GM12878 (cell line): ENCODE measurements around the gene CTNNA3. TPM values are rescaled to one million over a fixed set of nuclear protein-coding genes. Genes with fewer than 3 reads are reported as not detected.

Experiments used
- ATAC-seq: fragments of 200-7000 bp; cut with Tn5 transposase; 3 replicates; pipeline ENCODE4 v1.9.1; 2020; ENCODE audit warnings: mild to moderate bottlenecking, moderate library complexity
- BruUV-seq: library from RNA; stranded (reverse); fragments of 400-500 nt; replicated peaks from 2 replicates; lab custom pipeline; 2021; lab: Mats Ljungman, UMichigan
- CTCF ChIA-PET: fragments of 300-600 bp; sonication (Branson Sonifier 250); formaldehyde crosslinking; extraction: SDS; loops from one replicate; lab custom pipeline; 2021; ENCODE audit warnings: inconsistent platforms; lab: Yijun Ruan, JAX
- POLR2A ChIA-PET: fragments of 350-600 bp; formaldehyde crosslinking; extraction: SDS; loops from one replicate; lab custom pipeline; 2021; ENCODE audit warnings: inconsistent platforms; lab: Charles Lee
- RAD21 ChIA-PET: fragments of 300-600 bp; sonication (Branson Sonifier 250); formaldehyde crosslinking; loops from one replicate; lab custom pipeline; 2023; ENCODE audit warnings: antibody characterized with exemption; ENCODE audit not compliant: unreplicated experiment; lab: Charles Lee
- SMC1A ChIA-PET: fragments of 300-600 bp; sonication (Branson Sonifier 250); formaldehyde crosslinking; loops from one replicate; lab custom pipeline; 2023; ENCODE audit not compliant: unreplicated experiment, uncharacterized antibody; lab: Charles Lee
- DNase-seq: peaks from one replicate; pipeline ENCODE4 v3.0.0-alpha.2; 2011; ENCODE audit warnings: low read depth, low spot score
- FAIRE-seq: peaks from 3 replicates; lab custom pipeline; 2011; peaks lifted over from hg19 to GRCh38; lab: Jason Lieb, UNC
- H2AFZ ChIP-seq: 2 replicates; pipeline ENCODE4 v1.6.0; 2011; ENCODE audit warnings: low read depth, low read length, control low read depth; ENCODE audit not compliant: control insufficient read depth
- H3K27ac ChIP-seq: 2 replicates; pipeline ENCODE4 v1.5.1; 2011; ENCODE audit warnings: control low read depth; ENCODE audit not compliant: control insufficient read depth, insufficient read depth
- H3K27me3 ChIP-seq, 2 experiments: replicated peaks in 1 of 2; 2 replicates each; pipeline versions ENCODE4 v1.6.0 to v1.6.1; 2011; ENCODE audit warnings: low read length in 1 of 2; ENCODE audit not compliant: control insufficient read depth in 2 of 2, insufficient read depth in 2 of 2
- H3K36me3 ChIP-seq, 2 experiments: 2 replicates each; pipeline ENCODE4 v1.5.1; 2011; ENCODE audit warnings: low read length in 1 of 2; ENCODE audit not compliant: control insufficient read depth in 2 of 2, insufficient read depth in 2 of 2
- H3K4me1 ChIP-seq: 2 replicates; pipeline ENCODE4 v1.6.1; 2011; ENCODE audit warnings: mild to moderate bottlenecking, low read length, moderate library complexity, mixed read lengths; ENCODE audit not compliant: control insufficient read depth, insufficient read depth
- H3K4me2 ChIP-seq: 2 replicates; pipeline ENCODE4 v1.6.0; 2011; ENCODE audit warnings: control low read depth; ENCODE audit not compliant: control insufficient read depth, insufficient read depth
- H3K4me3 ChIP-seq: fragments of 200-600 bp; sonication (generic); 2 replicates; pipeline ENCODE4 v1.5.1; 2016
- H3K79me2 ChIP-seq: 2 replicates; pipeline ENCODE4 v1.6.0; 2011; ENCODE audit warnings: low read length; ENCODE audit not compliant: control insufficient read depth, insufficient read depth
- H3K9ac ChIP-seq: 2 replicates; pipeline ENCODE4 v1.8.0; 2011; ENCODE audit warnings: low read length, control low read depth, mixed read lengths; ENCODE audit not compliant: control insufficient read depth, insufficient read depth
- H3K9me3 ChIP-seq: replicated peaks from 3 replicates; pipeline ENCODE4 v1.5.1; 2011; ENCODE audit warnings: mild to moderate bottlenecking, low read length; ENCODE audit not compliant: control insufficient read depth, insufficient read depth
- H4K20me1 ChIP-seq: 2 replicates; pipeline ENCODE4 v1.6.0; 2011; ENCODE audit not compliant: control insufficient read depth, insufficient read depth
- CTCF ChIP-seq, 3 experiments: IDR thresholded peaks in 2 of 3; conservative IDR thresholded peaks in 1 of 3; 2 replicates each; pipeline ENCODE4 v1.5.1; 2011; ENCODE audit warnings: low read depth in 3 of 3, low read length in 3 of 3, mild to moderate bottlenecking in 3 of 3, control low read depth in 2 of 3, moderate library complexity in 2 of 3, inconsistent platforms in 1 of 3, mixed read lengths in 1 of 3; ENCODE audit not compliant: control insufficient read depth in 2 of 3, insufficient read depth in 1 of 3; ENCODE audit errors: extremely low read depth in 1 of 3
- GABPA ChIP-seq: IDR thresholded peaks from 2 replicates; pipeline ENCODE4 v1.6.1; 2014; ENCODE audit warnings: antibody characterized with exemption, low read depth, mild to moderate bottlenecking, inconsistent platforms
- HDAC6 ChIP-seq: fragments of 200-600 bp; sonication (generic); IDR thresholded peaks from one replicate; pipeline ENCODE4 v1.8.0; 2017; ENCODE audit warnings: antibody characterized with exemption; ENCODE audit not compliant: unreplicated experiment
- KAT2A ChIP-seq: conservative IDR thresholded peaks from 2 replicates; pipeline ENCODE4 v1.6.1; 2011; ENCODE audit warnings: low read depth, low read length; ENCODE audit not compliant: control insufficient read depth
- MEF2B ChIP-seq: fragments of 450-650 bp; IDR thresholded peaks from 2 replicates; pipeline ENCODE4 v1.6.1; 2018; ENCODE audit warnings: mild to moderate bottlenecking, moderate library complexity; ENCODE audit not compliant: partially characterized antibody, poor library complexity, severe bottlenecking
- POLR2AphosphoS5 ChIP-seq: IDR thresholded peaks from 2 replicates; pipeline ENCODE4 v1.6.1; 2011; ENCODE audit warnings: mild to moderate bottlenecking, low read length, inconsistent platforms
- RBBP5 ChIP-seq: fragments of 200-600 bp; sonication (generic); conservative IDR thresholded peaks from 2 replicates; pipeline ENCODE4 v1.6.1; 2016
- REST ChIP-seq: IDR thresholded peaks from 2 replicates; pipeline ENCODE4 v1.6.1; 2012; ENCODE audit warnings: mild to moderate bottlenecking, low read depth, low read length
- RUNX3 ChIP-seq: IDR thresholded peaks from 2 replicates; pipeline ENCODE4 v1.6.1; 2012; ENCODE audit warnings: low read length, inconsistent platforms
- SIX5 ChIP-seq: IDR thresholded peaks from 2 replicates; pipeline ENCODE4 v1.6.1; 2011; ENCODE audit warnings: mild to moderate bottlenecking, low read depth, low read length, moderate library complexity; ENCODE audit not compliant: severe bottlenecking
- SMAD1 ChIP-seq: fragments of 450-650 bp; IDR thresholded peaks from 2 replicates; pipeline ENCODE4 v1.6.1; 2018; ENCODE audit warnings: mild to moderate bottlenecking, low read depth; ENCODE audit not compliant: partially characterized antibody
- SREBF2 ChIP-seq: IDR thresholded peaks from 2 replicates; pipeline ENCODE4 v1.6.1; 2012; ENCODE audit warnings: mild to moderate bottlenecking, low read length
- WGBS: methylation state at CpG from one replicate; pipeline ENCODE4 v1.1.6; 2016; ENCODE audit warnings: low lambda C conversion rate; ENCODE audit not compliant: insufficient replicate concordance, insufficient coverage; ENCODE audit errors: missing lambda C conversion rate; 5-methylcytosine and 5-hydroxymethylcytosine counted together
- in situ Hi-C: fragments of 300-500 bp; cut with MboI; formaldehyde crosslinking; loops from 9 replicates; pipeline ENCODE4 v1.14.3; 2018; ENCODE audit warnings: mixed read lengths
- intact Hi-C: fragments of 100-400 bp; cut with micrococcal nuclease; formaldehyde crosslinking; loops from one replicate; pipeline ENCODE4 v1.14.2; 2022; ENCODE audit not compliant: unreplicated experiment
- polyA plus RNA-seq, 11 experiments: library from polyadenylated mRNA; depleted of rRNA in 4 of 11; unstranded in 6 of 11; stranded (reverse) in 5 of 11; fragments of >200 nt; fragmentation: Nextera tagmentation in 4 of 11; fragmentation: Illumina TruSeq in 1 of 11; extraction: Ambion mirVana in 4 of 11; extraction: Trizol in 1 of 11; gene quantifications; 1 replicate in 1 of 11; 2 replicates in 10 of 11; pipeline versions ENCODE4 v1.2.1 to v1.2.3, GENCODE V29; 2011 to 2016; ENCODE audit warnings: inconsistent platforms in 2 of 11, missing spikeins in 2 of 11, low read depth in 1 of 11
- total RNA-seq, 4 experiments: library from RNA; depleted of rRNA in 3 of 4; stranded (reverse); fragments of >200 nt in 3 of 4; fragmentation: Illumina TruSeq in 1 of 4; extraction: Trizol in 1 of 4; gene quantifications; 2 replicates each; pipeline versions ENCODE4 v1.2.1 to v1.2.3, GENCODE V29; 2013 to 2021
- TF ChIP-seq, protein P1 (sequence below): IDR thresholded peaks from 2 replicates; pipeline ENCODE4 v1.6.1; 2012; ENCODE audit warnings: improper control_type of control experiment, low read depth, low read length; ENCODE audit not compliant: insufficient replicate concordance

The CTNNA3 gene
- total and polyA plus RNA-seq, 10 of the 15 experiments (the other 5 are each of a cell fraction or from before 2014, with no cell fraction given), result under 0.01 to 4.5 (median 0.22) TPM; not detected in 2

DNA sequence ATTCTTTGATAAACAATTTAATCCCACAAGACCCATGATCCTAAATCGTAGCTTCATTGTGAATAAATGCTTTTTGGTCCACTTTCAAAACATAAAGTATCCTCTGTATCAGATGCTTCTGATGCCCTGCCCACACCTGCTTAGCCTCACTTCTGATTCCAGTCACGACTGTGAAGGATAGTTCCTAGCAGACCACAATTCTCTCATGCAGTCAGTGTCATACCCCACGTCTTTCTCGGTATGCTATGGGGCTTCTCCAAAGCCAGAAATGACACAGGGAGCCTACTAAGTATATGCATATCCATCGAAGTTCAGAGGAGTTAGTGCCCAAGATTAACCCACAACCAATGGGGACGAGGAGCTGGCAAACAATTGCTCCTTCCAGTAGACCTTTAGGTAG lies 27.6 kb upstream of the CTNNA3 start:
- H3K9me3 ChIP-seq, result no peaks in the 10 kb centered on the region
- no peak overlapping the region for H3K4me2 ChIP-seq
- FAIRE-seq (no peak), ATAC-seq (peak; percentile 25; the same call in 2 of the 3 replicates), DNase-seq (no peak)
- no peak overlapping the region for H3K9ac ChIP-seq
- SMC1A ChIA-PET, result interaction anchor here (0.6 to 1.6 kb wide), 4 partner anchors 26 to 1936 kb away, joined by 3 to 7 read pairs (median 4); no protein-coding TSS in a partner anchor
- no peaks in the 10 kb centered on the region for H3K79me2 ChIP-seq
- H3K27ac ChIP-seq, result no peak overlapping the region
- H3K36me3 ChIP-seq, result no peaks in the 10 kb centered on the region
- no peaks in the 10 kb centered on the region for H4K20me1 ChIP-seq
- no peak overlapping the region for H2AFZ ChIP-seq
- CTCF ChIA-PET, result interaction anchor here (1.8 to 3.8 kb wide), 3 partner anchors 9 to 56 kb away, joined by 5 to 32 read pairs (median 10); partner anchors contain the start of gene CTNNA3
- RAD21 ChIA-PET, result interaction anchor here (1.6 to 2.2 kb wide), 4 partner anchors 26 to 56 kb away, joined by 3 to 10 read pairs (median 6); no protein-coding TSS in a partner anchor
- no peaks in the 10 kb centered on the region for H3K27me3 ChIP-seq
- in situ Hi-C loops, result no loop called here
- H3K4me1 ChIP-seq, result peaks cover 3% of the 10 kb centered on the region; the same call in 1 of the 2 replicates
- intact Hi-C loops, result no loop called here
- WGBS, result 18% methylated on average over 6 of the region's 6 CpGs
- H3K4me3 ChIP-seq, result no peak overlapping the region
- POLR2A ChIA-PET, result interaction anchor here (0.7 kb wide), 1 partner anchor 626 kb away, joined by 3 read pairs; no protein-coding TSS in a partner anchor
- no TSS peak for BruUV-seq
- no peak for TF ChIP-seq GABPA
- no peak for TF ChIP-seq POLR2AphosphoS5
- no peak for TF ChIP-seq CTCF (IDR thresholded peaks at IDR 0.05 in 2 of 3, conservative IDR thresholded peaks at IDR 0.05 in 1 of 3; ENCODE audit: control insufficient read depth in 2 of 3, extremely low read depth in 1 of 3, insufficient read depth in 1 of 3, low read depth in 3 of 3, low read length in 3 of 3)
- no peak for TF ChIP-seq SIX5
- no peak for TF ChIP-seq SREBF2
- no peak for TF ChIP-seq HDAC6
- no peak for TF ChIP-seq SMAD1
- TF ChIP-seq, protein P1, sequence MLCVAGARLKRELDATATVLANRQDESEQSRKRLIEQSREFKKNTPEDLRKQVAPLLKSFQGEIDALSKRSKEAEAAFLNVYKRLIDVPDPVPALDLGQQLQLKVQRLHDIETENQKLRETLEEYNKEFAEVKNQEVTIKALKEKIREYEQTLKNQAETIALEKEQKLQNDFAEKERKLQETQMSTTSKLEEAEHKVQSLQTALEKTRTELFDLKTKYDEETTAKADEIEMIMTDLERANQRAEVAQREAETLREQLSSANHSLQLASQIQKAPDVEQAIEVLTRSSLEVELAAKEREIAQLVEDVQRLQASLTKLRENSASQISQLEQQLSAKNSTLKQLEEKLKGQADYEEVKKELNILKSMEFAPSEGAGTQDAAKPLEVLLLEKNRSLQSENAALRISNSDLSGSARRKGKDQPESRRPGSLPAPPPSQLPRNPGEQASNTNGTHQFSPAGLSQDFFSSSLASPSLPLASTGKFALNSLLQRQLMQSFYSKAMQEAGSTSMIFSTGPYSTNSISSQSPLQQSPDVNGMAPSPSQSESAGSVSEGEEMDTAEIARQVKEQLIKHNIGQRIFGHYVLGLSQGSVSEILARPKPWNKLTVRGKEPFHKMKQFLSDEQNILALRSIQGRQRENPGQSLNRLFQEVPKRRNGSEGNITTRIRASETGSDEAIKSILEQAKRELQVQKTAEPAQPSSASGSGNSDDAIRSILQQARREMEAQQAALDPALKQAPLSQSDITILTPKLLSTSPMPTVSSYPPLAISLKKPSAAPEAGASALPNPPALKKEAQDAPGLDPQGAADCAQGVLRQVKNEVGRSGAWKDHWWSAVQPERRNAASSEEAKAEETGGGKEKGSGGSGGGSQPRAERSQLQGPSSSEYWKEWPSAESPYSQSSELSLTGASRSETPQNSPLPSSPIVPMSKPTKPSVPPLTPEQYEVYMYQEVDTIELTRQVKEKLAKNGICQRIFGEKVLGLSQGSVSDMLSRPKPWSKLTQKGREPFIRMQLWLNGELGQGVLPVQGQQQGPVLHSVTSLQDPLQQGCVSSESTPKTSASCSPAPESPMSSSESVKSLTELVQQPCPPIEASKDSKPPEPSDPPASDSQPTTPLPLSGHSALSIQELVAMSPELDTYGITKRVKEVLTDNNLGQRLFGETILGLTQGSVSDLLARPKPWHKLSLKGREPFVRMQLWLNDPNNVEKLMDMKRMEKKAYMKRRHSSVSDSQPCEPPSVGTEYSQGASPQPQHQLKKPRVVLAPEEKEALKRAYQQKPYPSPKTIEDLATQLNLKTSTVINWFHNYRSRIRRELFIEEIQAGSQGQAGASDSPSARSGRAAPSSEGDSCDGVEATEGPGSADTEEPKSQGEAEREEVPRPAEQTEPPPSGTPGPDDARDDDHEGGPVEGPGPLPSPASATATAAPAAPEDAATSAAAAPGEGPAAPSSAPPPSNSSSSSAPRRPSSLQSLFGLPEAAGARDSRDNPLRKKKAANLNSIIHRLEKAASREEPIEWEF, result no peak
- no peak for TF ChIP-seq REST
- no peak for TF ChIP-seq MEF2B
- no peak for TF ChIP-seq KAT2A
- TF ChIP-seq RBBP5, result no peak
- TF ChIP-seq RUNX3, result no peak
